Neutrophil (primary cell): ENCODE data around the gene LINGO1.

ENCODE experiments used
- H3K27ac ChIP-seq: fragments of 200-600 bp; sonication (generic); 2 replicates; pipeline ENCODE4 v1.5.1; 2016; ENCODE audit warnings: mild to moderate bottlenecking, moderate library complexity
- H3K27me3 ChIP-seq: fragments of 200-600 bp; sonication (generic); 2 replicates; pipeline ENCODE4 v1.6.0; 2016; ENCODE audit warnings: mild to moderate bottlenecking
- H3K36me3 ChIP-seq: fragments of 200-600 bp; sonication (generic); 2 replicates; pipeline ENCODE4 v1.5.1; 2017
- H3K4me1 ChIP-seq, 2 experiments: fragments of 200-600 bp in 1 of 2; sonication (generic) in 1 of 2; 1 replicate in 1 of 2; 2 replicates in 1 of 2; pipeline versions ENCODE4 v1.5.1 to v1.6.1; 2013 to 2016; ENCODE audit warnings: low read depth in 1 of 2, low read length in 1 of 2, mild to moderate bottlenecking in 1 of 2, moderate library complexity in 1 of 2; ENCODE audit not compliant: control insufficient read depth in 1 of 2, insufficient read depth in 1 of 2
- H3K4me3 ChIP-seq, 2 experiments: fragments of 200-600 bp in 1 of 2; sonication (generic) in 1 of 2; 1 replicate in 1 of 2; 2 replicates in 1 of 2; pipeline ENCODE4 v1.5.1; 2013 to 2016; ENCODE audit warnings: low read depth in 1 of 2, low read length in 1 of 2, mild to moderate bottlenecking in 1 of 2, moderate library complexity in 1 of 2
- H3K9me3 ChIP-seq: fragments of 200-600 bp; sonication (generic); 2 replicates; pipeline ENCODE4 v1.5.1; 2016
- TF ChIP-seq, protein P1 (sequence below): fragments of 200-600 bp; sonication (generic); IDR thresholded peaks from 2 replicates; pipeline ENCODE4 v1.5.1; 2016; ENCODE audit warnings: antibody characterized with exemption

Gene LINGO1

DNA sequence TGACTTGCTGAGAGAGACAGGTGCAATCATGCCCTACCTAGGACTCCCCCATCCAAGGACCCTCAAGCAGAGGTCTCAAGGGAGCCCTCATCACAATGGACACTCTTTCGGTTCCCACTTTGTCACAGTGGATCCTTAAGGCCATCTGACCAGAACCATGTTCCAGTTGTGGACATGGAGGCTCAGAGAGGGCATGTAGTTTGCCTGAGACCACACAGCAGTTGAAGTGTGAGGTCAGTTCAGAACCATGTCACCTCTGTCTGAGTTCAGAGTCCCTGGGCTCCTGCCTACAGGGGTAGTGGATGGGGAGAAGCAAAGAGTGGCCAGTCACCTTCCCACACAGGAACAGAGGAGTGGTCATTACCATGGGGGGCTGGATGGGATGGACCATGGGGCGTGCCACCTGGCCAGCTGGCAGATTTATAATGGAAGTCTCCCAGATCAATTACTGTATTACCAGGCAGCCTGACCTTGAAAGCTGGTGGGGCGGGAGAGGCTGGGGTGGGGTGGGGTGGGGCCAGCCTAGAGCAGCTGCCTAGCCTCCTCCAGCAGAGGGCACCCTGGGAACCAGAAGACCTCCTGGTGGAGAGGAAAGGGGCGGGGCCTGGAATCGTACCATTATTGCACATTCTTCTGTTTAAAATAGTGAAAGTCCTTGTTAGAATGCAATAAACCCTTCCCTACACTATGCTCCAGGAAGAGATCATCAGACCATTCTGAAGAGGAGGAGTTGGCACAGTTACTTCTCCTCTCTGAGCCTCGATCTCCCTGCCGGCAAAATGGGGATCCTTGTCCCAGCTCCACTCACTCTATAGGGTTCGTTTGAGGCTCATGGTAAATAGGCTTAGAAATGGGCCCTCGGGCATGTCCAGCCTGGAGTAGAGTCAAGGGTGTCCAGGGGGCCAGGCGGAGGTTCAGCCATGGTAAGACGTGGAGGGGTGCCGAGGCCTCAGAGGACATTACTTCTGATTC, 26.9 kb upstream of the LINGO1 start:
- Histone ChIP-seq H3K4me1 (no peaks in the 10 kb centered on the region), H3K27ac (no peak overlapping the region), H3K36me3 (no peaks in the 10 kb centered on the region), H3K4me3 (no peak overlapping the region), H3K9me3 (no peaks in the 10 kb centered on the region), H3K27me3 (peaks cover 40% of the 10 kb centered on the region)
- TF ChIP-seq, protein P1, sequence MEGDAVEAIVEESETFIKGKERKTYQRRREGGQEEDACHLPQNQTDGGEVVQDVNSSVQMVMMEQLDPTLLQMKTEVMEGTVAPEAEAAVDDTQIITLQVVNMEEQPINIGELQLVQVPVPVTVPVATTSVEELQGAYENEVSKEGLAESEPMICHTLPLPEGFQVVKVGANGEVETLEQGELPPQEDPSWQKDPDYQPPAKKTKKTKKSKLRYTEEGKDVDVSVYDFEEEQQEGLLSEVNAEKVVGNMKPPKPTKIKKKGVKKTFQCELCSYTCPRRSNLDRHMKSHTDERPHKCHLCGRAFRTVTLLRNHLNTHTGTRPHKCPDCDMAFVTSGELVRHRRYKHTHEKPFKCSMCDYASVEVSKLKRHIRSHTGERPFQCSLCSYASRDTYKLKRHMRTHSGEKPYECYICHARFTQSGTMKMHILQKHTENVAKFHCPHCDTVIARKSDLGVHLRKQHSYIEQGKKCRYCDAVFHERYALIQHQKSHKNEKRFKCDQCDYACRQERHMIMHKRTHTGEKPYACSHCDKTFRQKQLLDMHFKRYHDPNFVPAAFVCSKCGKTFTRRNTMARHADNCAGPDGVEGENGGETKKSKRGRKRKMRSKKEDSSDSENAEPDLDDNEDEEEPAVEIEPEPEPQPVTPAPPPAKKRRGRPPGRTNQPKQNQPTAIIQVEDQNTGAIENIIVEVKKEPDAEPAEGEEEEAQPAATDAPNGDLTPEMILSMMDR = no peak

DNA sequence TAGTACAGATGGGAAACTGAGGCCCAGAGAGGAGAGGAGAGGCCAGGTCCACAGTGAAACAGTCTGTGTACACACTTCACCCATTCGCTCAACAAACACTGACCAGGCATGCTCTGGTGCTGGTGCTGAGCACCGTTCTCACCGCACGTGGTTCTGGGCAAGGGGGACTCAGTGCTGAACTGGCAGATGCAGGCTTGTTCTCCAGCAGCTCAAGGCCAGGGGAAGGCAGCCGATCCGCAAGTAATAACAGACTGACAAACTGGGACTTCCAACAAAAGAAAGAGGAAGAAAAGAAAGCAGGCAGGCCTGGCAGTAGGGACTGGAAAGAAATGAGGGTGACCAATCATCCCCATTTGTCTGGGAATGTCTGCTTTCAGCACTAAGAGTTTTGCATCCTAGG, 25.6 kb upstream of the LINGO1 start:
- H3K9me3 ChIP-seq = no peaks in the 10 kb centered on the region
- H3K4me1 ChIP-seq = no peaks in the 10 kb centered on the region
- peaks cover 48% of the 10 kb centered on the region for H3K27me3 ChIP-seq
- no peak overlapping the region for H3K27ac ChIP-seq
- no peaks in the 10 kb centered on the region for H3K36me3 ChIP-seq
- TF ChIP-seq, protein P1 = no peak
- H3K4me3 ChIP-seq = no peak overlapping the region

DNA sequence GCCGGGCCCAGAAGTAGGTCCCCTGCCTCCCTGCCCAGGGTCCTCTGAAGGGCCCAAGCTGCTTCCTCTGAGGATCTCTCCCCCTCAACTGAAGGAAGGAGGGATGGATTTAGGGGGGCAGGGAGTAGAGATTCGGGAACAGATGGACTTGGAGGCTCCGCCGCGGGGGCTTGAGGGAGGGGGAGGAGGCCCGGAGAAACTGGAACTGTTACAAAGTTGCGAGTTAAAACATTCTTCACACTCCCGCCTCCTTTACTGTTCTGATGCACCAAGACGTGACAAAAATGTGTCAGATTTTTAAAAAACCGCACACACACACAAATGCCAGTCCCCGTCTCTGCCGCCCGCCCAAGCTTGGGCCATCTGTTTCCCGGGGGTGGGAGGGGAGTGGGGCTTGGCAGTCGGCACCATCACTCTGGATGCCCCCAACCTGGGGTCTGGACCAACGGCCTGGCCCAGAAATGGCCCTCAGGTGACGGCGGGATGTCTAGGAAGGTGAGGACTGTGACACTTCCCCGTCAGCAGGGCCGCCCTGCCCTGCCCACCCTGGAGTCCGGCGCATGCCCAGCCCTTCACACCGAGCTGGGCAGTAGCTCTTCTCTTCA, 25.0 kb upstream of the LINGO1 start:
- Histone ChIP-seq H3K9me3 (no peaks in the 10 kb centered on the region), H3K4me3 (no peak overlapping the region), H3K4me1 (no peaks in the 10 kb centered on the region), H3K27me3 (peaks cover 53% of the 10 kb centered on the region), H3K27ac (no peak overlapping the region), H3K36me3 (no peaks in the 10 kb centered on the region)
- TF ChIP-seq, protein P1 = no peak

DNA sequence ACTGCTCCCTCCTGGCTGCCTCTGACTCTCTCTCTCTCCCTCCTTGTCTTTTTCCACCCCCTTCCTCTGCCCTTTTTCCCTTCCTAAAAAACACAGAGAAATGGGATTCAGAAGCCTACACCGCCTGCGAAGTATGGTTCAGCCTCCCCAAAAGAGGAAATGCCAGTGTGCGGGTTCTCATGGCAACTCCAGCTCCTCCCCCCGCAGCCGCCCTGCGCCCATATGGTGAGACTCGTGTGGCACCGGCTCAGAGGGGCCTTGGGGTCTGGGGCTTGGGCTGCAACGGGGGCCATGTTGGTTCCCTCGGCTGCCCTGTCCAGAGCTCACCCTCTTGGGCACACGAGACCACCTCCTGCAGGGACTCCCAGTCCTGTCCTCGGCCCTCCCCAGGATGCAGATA, 23.6 kb upstream of the LINGO1 start:
- Histone ChIP-seq H3K27me3 (peaks cover 56% of the 10 kb centered on the region), H3K9me3 (no peaks in the 10 kb centered on the region), H3K4me1 (no peaks in the 10 kb centered on the region), H3K27ac (no peak overlapping the region), H3K36me3 (no peaks in the 10 kb centered on the region), H3K4me3 (no peak overlapping the region)
- TF ChIP-seq, protein P1 = no peak

DNA sequence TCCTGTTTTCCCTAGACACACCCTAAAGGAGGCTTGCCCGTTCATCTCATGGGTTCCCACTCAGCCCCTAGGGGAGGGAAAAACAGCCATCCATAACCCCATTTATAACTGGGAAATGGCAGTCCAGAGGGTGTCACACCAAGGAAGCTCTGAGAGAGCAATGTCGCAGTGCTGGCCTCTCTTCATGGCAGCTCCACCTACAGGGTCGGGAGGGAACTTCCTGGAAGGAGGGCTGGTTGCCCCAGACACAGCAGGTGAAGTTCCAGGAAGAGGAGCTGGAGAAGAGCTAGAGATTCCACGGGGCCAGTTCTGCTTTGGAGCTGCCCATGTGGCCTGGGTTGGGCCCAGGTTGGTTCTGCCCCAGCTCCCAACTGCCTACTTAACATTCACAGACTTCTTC, 22.3 kb upstream of the LINGO1 start:
- Histone ChIP-seq H3K4me3 (no peak overlapping the region), H3K27me3 (peaks cover 67% of the 10 kb centered on the region)

More for the DNA sequence above, 22.3 kb upstream of the LINGO1 start:
- H3K36me3 ChIP-seq = no peaks in the 10 kb centered on the region
- H3K9me3 ChIP-seq = no peaks in the 10 kb centered on the region
- TF ChIP-seq, protein P1 = no peak
- no peak overlapping the region for H3K27ac ChIP-seq
- no peaks in the 10 kb centered on the region for H3K4me1 ChIP-seq
